Measurements from ENCODE around the gene RGL1.

DNA sequence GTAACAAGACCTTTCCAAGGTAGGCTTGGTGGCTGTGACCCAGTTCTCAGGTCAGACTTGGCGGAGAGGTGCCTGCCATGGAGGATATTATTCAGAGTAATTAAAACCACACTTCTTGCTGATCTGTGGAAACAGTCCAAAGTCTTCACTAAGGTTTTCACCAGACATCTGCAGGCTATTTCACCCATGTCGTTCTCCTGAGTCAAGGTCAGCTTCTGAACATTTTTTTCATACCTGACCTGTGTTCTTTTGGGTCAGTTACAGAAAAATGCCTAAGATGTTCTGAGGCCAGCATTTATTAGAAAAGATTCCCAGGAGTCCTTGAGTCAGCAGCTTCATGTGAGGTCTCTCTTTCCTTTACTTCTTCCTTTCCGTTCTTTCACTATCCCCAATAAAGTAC lies 54.9 kb downstream of the RGL1 start:
- TF ChIP-seq, protein P1, sequence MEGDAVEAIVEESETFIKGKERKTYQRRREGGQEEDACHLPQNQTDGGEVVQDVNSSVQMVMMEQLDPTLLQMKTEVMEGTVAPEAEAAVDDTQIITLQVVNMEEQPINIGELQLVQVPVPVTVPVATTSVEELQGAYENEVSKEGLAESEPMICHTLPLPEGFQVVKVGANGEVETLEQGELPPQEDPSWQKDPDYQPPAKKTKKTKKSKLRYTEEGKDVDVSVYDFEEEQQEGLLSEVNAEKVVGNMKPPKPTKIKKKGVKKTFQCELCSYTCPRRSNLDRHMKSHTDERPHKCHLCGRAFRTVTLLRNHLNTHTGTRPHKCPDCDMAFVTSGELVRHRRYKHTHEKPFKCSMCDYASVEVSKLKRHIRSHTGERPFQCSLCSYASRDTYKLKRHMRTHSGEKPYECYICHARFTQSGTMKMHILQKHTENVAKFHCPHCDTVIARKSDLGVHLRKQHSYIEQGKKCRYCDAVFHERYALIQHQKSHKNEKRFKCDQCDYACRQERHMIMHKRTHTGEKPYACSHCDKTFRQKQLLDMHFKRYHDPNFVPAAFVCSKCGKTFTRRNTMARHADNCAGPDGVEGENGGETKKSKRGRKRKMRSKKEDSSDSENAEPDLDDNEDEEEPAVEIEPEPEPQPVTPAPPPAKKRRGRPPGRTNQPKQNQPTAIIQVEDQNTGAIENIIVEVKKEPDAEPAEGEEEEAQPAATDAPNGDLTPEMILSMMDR (IDR thresholded peaks at IDR 0.05; ENCODE audit: extremely low read depth in 1 of 2, insufficient read depth in 1 of 2, low read depth in 1 of 2, low read length in 2 of 2), result no peak
- TF ChIP-seq, protein P2, sequence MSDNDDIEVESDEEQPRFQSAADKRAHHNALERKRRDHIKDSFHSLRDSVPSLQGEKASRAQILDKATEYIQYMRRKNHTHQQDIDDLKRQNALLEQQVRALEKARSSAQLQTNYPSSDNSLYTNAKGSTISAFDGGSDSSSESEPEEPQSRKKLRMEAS (IDR thresholded peaks at IDR 0.05; ENCODE audit: insufficient read depth, insufficient read length), result no peak
- TF ChIP-seq POLR2A (IDR thresholded peaks at IDR 0.05; ENCODE audit: low read depth, low read length) (no peak), GATA2 (IDR thresholded peaks at IDR 0.05; ENCODE audit: insufficient read depth, insufficient read length, low read depth, low read length) (no peak), EZH2 (IDR thresholded peaks at IDR 0.05; ENCODE audit: borderline replicate concordance, low read depth, low read length, severe bottlenecking) (no peak), JUN (IDR thresholded peaks at IDR 0.05; ENCODE audit: borderline replicate concordance, insufficient read depth, insufficient read length, low read depth) (no peak), POLR2AphosphoS5 (IDR thresholded peaks at IDR 0.05; ENCODE audit: insufficient read depth, low read depth, low read length) (no peak), MYC (IDR thresholded peaks at IDR 0.05; ENCODE audit: low read depth, low read length) (no peak)

Data from endothelial cell of umbilical vein (primary cell).